HTR-8/SVneo (cell line): Measurements from ENCODE around the gene SPAAR.
A peak's percentile ranks its signal among the peaks of the same experiment; 100 is the strongest.
"Not testable (repeated sequence)": the region's sequence is repeated elsewhere in the genome, so short reads cannot be mapped to it uniquely, and the experiment has no call there.

Experiments
- DNase-seq: peaks from one replicate; pipeline ENCODE4 v3.0.0; 2011; ENCODE audit warnings: low spot score, mixed read lengths; ENCODE audit not compliant: insufficient read length
- FAIRE-seq: peaks from 2 replicates; lab custom pipeline; 2011; peaks lifted over from hg19 to GRCh38; lab: Jason Lieb, UNC

The SPAAR gene

GRCh38 chr9:35919212-35920008 is 10.1 kb downstream of the SPAAR start:
- FAIRE-seq = no peak

GRCh38 chr9:35920051-35920620 is 10.8 kb downstream of the SPAAR start:
- FAIRE-seq = no peak
- DNase-seq = no peak

More at GRCh38 chr9:35919212-35920008, 10.1 kb downstream of the SPAAR start:
- no peak for DNase-seq

- DNase-seq (no peak), FAIRE-seq (no peak)
Measured at GRCh38 chr9:35923598-35923926, 14.3 kb downstream of the SPAAR start.

- DNase-seq (peak; percentile 52), FAIRE-seq (no peak)
Measured at GRCh38 chr9:35923927-35924763, 14.9 kb downstream of the SPAAR start.

- DNase-seq (no peak), FAIRE-seq (no peak)
Measured at GRCh38 chr9:35928591-35929452, 19.5 kb downstream of the SPAAR start.

GRCh38 chr9:35929453-35929718 is 20.1 kb downstream of the SPAAR start:
- FAIRE-seq (no peak), DNase-seq (no peak)

- FAIRE-seq = no peak
- DNase-seq = no peak
Measured at GRCh38 chr9:35930521-35930920, 21.2 kb downstream of the SPAAR start.

- FAIRE-seq = no peak
Measured at GRCh38 chr9:35930989-35931388, 21.7 kb downstream of the SPAAR start.

GRCh38 chr9:35932735-35933134 is 23.4 kb downstream of the SPAAR start:
- FAIRE-seq = no peak
- no peak for DNase-seq

More at GRCh38 chr9:35930989-35931388, 21.7 kb downstream of the SPAAR start:
- DNase-seq = no peak

GRCh38 chr9:35933550-35934067 is 24.3 kb downstream of the SPAAR start:
- no peak for FAIRE-seq

GRCh38 chr9:35934069-35934468 is 24.8 kb downstream of the SPAAR start:
- FAIRE-seq, DNase-seq: not testable (repeated sequence)

More at GRCh38 chr9:35933550-35934067, 24.3 kb downstream of the SPAAR start:
- DNase-seq = no peak

GRCh38 chr9:35935261-35935660 is 26.0 kb downstream of the SPAAR start:
- FAIRE-seq = no peak

GRCh38 chr9:35935755-35936509 is 26.6 kb downstream of the SPAAR start:
- DNase-seq (no peak), FAIRE-seq (no peak)

More at GRCh38 chr9:35935261-35935660, 26.0 kb downstream of the SPAAR start:
- no peak for DNase-seq

- DNase-seq (no peak), FAIRE-seq (no peak)
Measured at GRCh38 chr9:35937227-35937626, 27.9 kb downstream of the SPAAR start.

- DNase-seq = no peak
- FAIRE-seq = no peak
Measured at GRCh38 chr9:35938474-35939356, 29.4 kb downstream of the SPAAR start.

GRCh38 chr9:35939679-35940250 is 30.5 kb downstream of the SPAAR start:
- no peak for DNase-seq
- no peak for FAIRE-seq

- no peak for DNase-seq
- no peak for FAIRE-seq
Measured at GRCh38 chr9:35940458-35941407, 31.4 kb downstream of the SPAAR start.
